ENCODE results near the gene OPHN1.

OPHN1 gene

DNA sequence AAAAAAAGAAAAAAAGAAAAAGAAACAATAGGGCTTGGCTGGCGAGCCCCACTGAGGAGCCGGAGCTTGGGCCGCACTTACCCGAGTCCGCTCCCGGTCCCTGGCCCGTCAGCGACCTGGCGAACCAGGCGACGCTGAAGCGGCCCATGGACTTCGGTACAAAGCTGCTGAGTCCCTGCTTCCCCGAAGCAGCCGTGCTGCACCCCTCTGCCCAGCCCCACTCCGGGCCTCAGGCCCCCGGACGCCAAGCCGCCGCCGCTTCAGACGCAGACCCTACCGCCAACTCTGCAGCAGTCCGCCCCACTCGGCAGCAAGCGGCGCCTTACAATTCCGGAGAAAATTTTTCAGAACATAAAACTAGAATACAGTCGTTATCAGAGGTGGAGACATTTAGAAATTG lies 300.5 kb downstream of the OPHN1 start:
- TF ChIP-seq, protein P1, sequence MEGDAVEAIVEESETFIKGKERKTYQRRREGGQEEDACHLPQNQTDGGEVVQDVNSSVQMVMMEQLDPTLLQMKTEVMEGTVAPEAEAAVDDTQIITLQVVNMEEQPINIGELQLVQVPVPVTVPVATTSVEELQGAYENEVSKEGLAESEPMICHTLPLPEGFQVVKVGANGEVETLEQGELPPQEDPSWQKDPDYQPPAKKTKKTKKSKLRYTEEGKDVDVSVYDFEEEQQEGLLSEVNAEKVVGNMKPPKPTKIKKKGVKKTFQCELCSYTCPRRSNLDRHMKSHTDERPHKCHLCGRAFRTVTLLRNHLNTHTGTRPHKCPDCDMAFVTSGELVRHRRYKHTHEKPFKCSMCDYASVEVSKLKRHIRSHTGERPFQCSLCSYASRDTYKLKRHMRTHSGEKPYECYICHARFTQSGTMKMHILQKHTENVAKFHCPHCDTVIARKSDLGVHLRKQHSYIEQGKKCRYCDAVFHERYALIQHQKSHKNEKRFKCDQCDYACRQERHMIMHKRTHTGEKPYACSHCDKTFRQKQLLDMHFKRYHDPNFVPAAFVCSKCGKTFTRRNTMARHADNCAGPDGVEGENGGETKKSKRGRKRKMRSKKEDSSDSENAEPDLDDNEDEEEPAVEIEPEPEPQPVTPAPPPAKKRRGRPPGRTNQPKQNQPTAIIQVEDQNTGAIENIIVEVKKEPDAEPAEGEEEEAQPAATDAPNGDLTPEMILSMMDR (IDR thresholded peaks at IDR 0.05; ENCODE audit: control insufficient read depth, extremely low read depth, insufficient read depth): no peak
- no peak for DNase-seq (ENCODE audit: low read depth)
- no peak overlapping the region for H3K4me3 ChIP-seq (ENCODE audit: low read depth, low read length)

DNA sequence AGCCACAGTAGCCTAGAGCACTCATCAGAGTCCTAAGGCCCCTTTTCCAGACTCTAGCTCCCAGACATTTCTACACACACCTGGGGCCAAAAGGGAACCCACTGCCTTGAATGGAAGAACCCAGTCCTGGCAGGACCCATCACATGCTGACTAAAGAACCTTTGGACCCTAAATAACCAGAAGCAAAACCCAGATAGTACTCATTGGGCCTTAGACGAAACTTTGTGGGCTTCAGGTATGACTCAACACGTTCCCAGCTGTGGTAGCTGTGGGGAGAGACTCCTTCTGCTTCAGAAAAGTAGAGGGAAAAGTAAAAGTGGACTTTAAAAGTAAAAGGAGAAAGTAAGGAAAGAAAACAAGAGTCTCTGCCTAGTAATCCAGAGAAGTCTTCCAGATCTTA lies 311.5 kb downstream of the OPHN1 start:
- DNase-seq (ENCODE audit: low read depth): no peak
- H3K4me3 ChIP-seq (ENCODE audit: low read depth, low read length): no peak overlapping the region
- TF ChIP-seq, protein P1 (IDR thresholded peaks at IDR 0.05; ENCODE audit: control insufficient read depth, extremely low read depth, insufficient read depth): no peak

DNA sequence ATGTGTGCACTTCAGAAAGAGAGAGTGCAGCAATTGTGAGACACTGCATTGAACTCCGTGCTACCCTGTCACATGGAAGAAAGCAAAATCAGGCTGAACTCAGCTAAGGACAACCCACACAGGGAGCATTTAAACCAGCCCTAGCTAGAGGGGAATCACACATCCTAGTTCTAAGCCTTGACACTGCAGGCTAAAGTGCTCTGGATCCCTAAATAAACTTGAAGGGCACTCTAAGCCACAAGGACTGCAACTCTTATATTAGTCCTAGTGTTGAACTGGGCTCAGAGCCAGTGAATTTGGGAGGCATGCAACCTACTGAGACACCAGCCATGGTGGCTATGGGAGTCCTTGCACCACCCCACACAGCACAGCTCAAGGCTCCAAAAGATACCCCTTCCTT lies 311.9 kb downstream of the OPHN1 start:
- no peak overlapping the region for H3K4me3 ChIP-seq (ENCODE audit: low read depth, low read length)
- TF ChIP-seq, protein P1 (IDR thresholded peaks at IDR 0.05; ENCODE audit: control insufficient read depth, extremely low read depth, insufficient read depth): no peak
- DNase-seq (ENCODE audit: low read depth): no peak

DNA sequence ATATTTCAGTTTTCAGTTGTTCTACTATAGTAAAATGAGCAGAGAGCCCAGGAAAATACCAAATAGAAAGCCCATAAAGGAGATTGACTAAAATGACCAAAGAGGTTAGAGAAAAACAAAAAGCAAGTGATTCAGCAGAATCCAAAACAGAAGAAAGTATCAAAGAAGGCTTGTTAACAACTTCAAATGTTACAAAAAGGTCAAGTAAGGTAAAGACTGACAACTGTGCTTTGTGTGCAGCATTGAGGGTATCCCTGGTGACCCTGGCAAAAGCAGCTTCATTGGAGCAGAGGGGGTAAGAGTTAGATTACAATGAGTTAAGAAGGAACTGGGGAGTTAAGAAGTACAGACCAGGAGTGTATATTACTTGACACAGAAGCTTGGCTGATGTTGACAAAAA lies 317.9 kb downstream of the OPHN1 start:
- no peak overlapping the region for H3K4me3 ChIP-seq (ENCODE audit: low read depth, low read length)
- TF ChIP-seq, protein P1 (IDR thresholded peaks at IDR 0.05; ENCODE audit: control insufficient read depth, extremely low read depth, insufficient read depth): no peak
- DNase-seq (ENCODE audit: low read depth): no peak

DNA sequence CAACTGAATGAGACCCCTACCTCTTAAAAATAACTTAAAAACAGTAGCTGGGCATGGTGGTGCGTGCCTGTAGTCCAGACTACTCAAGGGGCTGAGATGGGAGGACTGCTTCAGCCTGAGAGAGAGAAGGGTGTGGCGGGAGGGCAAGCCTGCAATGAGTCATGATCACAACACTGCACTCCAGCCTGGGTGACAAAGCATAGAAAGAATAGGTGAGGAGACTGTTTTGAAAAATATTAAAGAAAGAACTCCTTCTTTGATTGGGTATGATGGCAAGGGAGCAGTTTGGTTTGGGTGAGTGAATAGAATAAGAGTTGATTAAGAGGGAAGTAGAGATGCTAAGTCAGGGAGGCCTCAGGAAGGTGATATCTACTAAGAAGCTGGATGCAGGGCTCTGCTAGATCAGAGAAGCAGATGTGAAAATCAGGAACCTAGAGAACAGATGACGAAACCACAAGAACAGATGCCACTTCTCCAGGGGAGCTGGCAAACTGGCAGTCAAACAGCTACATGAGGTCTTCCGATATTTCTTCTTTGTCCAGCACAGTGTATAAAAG lies 318.6 kb downstream of the OPHN1 start:
- DNase-seq (ENCODE audit: low read depth): no peak
- TF ChIP-seq, protein P1 (IDR thresholded peaks at IDR 0.05; ENCODE audit: control insufficient read depth, extremely low read depth, insufficient read depth): no peak
- no peak overlapping the region for H3K4me3 ChIP-seq (ENCODE audit: low read depth, low read length)

DNA sequence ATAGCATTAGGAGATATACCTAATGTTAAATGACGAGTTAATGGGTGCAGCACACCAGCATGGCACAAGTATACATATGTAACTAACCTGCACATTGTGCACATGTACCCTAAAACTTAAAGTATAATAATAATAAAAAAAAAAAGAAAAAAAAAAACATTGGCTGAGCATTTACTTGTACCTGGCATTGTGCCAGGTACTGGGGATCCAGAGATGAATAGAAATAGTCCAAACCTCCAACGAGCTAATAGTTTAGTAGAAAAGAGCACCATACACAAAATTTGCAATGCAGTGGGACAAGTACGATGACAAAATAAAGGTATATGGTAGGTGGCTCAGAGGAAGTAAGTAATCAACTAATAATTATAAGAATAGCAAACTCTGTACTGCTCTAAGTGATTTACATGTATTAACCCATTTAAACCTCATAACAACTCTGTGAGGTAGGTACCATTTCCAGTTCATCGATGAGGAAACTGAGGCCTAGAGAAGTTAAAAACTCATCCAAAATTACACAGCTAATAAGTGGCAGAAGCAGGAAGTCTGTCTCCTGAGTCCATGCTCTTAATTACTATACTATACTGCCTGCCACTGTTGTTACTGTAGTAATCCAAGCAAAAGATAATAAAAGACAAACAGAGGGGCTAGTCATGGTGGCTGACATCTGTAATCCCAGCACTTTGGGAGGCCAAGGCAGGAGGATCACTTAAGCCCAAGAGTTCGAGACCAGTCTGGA lies 319.3 kb downstream of the OPHN1 start:
- no peak overlapping the region for H3K4me3 ChIP-seq (ENCODE audit: low read depth, low read length)
- no peak for DNase-seq (ENCODE audit: low read depth)
- TF ChIP-seq, protein P1 (IDR thresholded peaks at IDR 0.05; ENCODE audit: control insufficient read depth, extremely low read depth, insufficient read depth): no peak

DNA sequence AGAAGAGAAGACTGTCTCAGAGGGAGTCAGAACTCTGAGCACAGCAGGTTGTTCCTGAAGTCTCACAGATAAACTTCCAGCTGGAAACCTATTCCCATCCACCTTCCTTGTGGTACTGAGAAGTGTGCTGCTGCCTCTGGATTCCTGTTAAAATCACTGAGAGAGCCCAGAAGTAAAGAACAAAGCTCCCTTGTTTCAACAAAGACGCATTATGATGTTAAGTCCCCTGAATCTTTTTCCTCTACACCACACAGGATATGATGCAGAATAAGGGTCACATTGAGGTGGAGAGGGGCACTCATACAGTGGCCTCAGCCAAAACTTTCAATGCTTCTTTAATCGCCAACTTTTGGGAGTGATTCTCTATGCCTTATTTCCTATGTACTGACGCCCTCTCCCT lies 321.0 kb downstream of the OPHN1 start:
- TF ChIP-seq, protein P1 (IDR thresholded peaks at IDR 0.05; ENCODE audit: control insufficient read depth, extremely low read depth, insufficient read depth): no peak
- H3K4me3 ChIP-seq (ENCODE audit: low read depth, low read length): no peak overlapping the region
- no peak for DNase-seq (ENCODE audit: low read depth)
